ENCODE measurements around the gene ZSCAN22. TPM values are rescaled to one million over a fixed set of nuclear protein-coding genes. Genes with fewer than 3 reads are reported as not detected.

Gene ZSCAN22
- total and polyA plus RNA-seq, 2 of the 13 experiments (the other 11 are each of a cell fraction or from before 2014, with no cell fraction given), result 2.5 to 3.5 TPM

DNA sequence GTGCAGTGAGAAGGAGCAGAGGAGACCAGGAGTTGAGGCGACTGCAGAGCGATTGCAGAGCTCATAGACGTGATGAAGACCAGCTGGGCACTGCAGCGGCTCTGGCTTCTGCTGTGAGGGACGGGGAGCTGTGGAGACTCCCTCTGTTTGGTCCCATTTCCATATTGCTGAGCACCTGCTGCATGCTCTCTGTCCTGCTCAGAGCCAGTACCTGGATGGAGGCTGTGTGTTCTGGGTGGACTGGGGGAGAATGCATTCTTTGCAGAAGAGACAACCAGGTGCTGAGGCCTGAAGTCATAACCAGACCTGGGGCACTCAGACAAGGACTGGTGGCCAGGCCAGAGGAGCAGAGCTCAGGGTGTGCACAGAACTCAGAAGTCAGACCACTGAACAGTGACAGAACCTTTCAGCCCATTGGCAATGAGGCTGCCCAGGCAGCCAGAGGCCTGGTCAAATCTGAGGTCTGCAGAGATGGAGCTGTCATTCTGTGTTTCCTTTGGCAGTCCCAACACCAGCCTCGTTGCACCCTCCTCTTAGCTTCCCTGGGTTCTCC is 27.8 kb downstream of the ZSCAN22 start:
- H3K4me3 ChIP-seq (replicated peaks in 1 of 3; ENCODE audit: insufficient read depth in 1 of 3, low read depth in 2 of 3, low read length in 3 of 3), result no peak overlapping the region
- H3K4me2 ChIP-seq (ENCODE audit: low read depth, low read length), result no peak overlapping the region
- 69% methylated on average over 4 of the region's 6 CpGs for whole genome bisulfite sequencing (ENCODE audit: low lambda C conversion rate)
- BruUV-seq (replicated peaks), result no TSS peak
- H3K36me3 ChIP-seq (replicated peaks in 1 of 2; ENCODE audit: control insufficient read depth in 1 of 2, insufficient read depth in 2 of 2, low read length in 2 of 2), result no peaks in the 10 kb centered on the region
- no peaks in the 10 kb centered on the region for H3K9me3 ChIP-seq (ENCODE audit: low read length)
- FAIRE-seq (no peak), ATAC-seq (no peak), DNase-seq (ENCODE audit: low spot score) (no peak)
- no peaks in the 10 kb centered on the region for H3K27me3 ChIP-seq (ENCODE audit: control insufficient read depth in 1 of 2, insufficient read depth in 2 of 2, low read length in 2 of 2)
- in situ Hi-C loops (cut with HindIII; ENCODE audit: extremely low pct_ligation_motif_present, low pct_unique_long_range_greater_than_20kb) (no loop called here), intact Hi-C loops (cut with micrococcal nuclease; ENCODE audit: unreplicated experiment) (no loop called here)
- peaks cover 38% of the 10 kb centered on the region for H3K4me1 ChIP-seq (ENCODE audit: insufficient read depth, low read length)
- POLR2A ChIA-PET, result interaction anchor here (0.6 to 1.5 kb wide), 3 partner anchors 8 to 28 kb away, joined by 3 to 21 read pairs (median 4); partner anchors contain the start of genes ZNF497 and ZSCAN22
- no peaks in the 10 kb centered on the region for H4K20me1 ChIP-seq (ENCODE audit: insufficient read depth, low read length)
- TF ChIP-seq IRX3 (CRISPR knock-in tag; IDR thresholded peaks at IDR 0.05; ENCODE audit: borderline replicate concordance, low read depth) (no peak), ATAD3A (CRISPR knock-in tag; IDR thresholded peaks at IDR 0.05) (no peak), NCOA1 (CRISPR knock-in tag; IDR thresholded peaks at IDR 0.05) (no peak), ADNP (CRISPR knock-in tag; IDR thresholded peaks at IDR 0.05) (no peak), FOXP4 (CRISPR knock-in tag; IDR thresholded peaks at IDR 0.05) (no peak), ISL2 (CRISPR knock-in tag; IDR thresholded peaks at IDR 0.05) (no peak), ARID2 (CRISPR knock-in tag; IDR thresholded peaks at IDR 0.05; ENCODE audit: borderline replicate concordance) (no peak), ZIK1 (CRISPR knock-in tag; IDR thresholded peaks at IDR 0.05; ENCODE audit: borderline replicate concordance, low read depth) (no peak), KDM6A (CRISPR knock-in tag; IDR thresholded peaks at IDR 0.05; ENCODE audit: low read depth) (no peak), TERF1 (CRISPR knock-in tag; IDR thresholded peaks at IDR 0.05) (no peak), ZNF331 (CRISPR knock-in tag; IDR thresholded peaks at IDR 0.05) (no peak), HOMEZ (CRISPR knock-in tag; IDR thresholded peaks at IDR 0.05; ENCODE audit: low read depth) (no peak), ZNF367 (CRISPR knock-in tag; IDR thresholded peaks at IDR 0.05; ENCODE audit: borderline replicate concordance) (no peak), ZNF547 (CRISPR knock-in tag; IDR thresholded peaks at IDR 0.05) (no peak), LCORL (IDR thresholded peaks at IDR 0.05) (no peak), LCORL (CRISPR knock-in tag; IDR thresholded peaks at IDR 0.05) (no peak), NR2F1 (CRISPR knock-in tag; IDR thresholded peaks at IDR 0.05) (no peak)
- TF ChIP-seq, protein P1, sequence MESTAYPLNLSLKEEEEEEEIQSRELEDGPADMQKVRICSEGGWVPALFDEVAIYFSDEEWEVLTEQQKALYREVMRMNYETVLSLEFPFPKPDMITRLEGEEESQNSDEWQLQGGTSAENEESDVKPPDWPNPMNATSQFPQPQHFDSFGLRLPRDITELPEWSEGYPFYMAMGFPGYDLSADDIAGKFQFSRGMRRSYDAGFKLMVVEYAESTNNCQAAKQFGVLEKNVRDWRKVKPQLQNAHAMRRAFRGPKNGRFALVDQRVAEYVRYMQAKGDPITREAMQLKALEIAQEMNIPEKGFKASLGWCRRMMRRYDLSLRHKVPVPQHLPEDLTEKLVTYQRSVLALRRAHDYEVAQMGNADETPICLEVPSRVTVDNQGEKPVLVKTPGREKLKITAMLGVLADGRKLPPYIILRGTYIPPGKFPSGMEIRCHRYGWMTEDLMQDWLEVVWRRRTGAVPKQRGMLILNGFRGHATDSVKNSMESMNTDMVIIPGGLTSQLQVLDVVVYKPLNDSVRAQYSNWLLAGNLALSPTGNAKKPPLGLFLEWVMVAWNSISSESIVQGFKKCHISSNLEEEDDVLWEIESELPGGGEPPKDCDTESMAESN (CRISPR knock-in tag; conservative IDR thresholded peaks at IDR 0.05), result no peak
- CTCF ChIA-PET (ENCODE audit: low intra/inter-chr PET ratio, low total read pairs), result no interaction called here
- no peak overlapping the region for H3K9ac ChIP-seq (ENCODE audit: insufficient read depth, low read depth, low read length)
- no peaks in the 10 kb centered on the region for H3K79me2 ChIP-seq (ENCODE audit: insufficient read depth, low read length)
- peak overlapping the region; percentile 2 for H3K27ac ChIP-seq (ENCODE audit: extremely low read length, insufficient read depth, low read length)
- no peak overlapping the region for H2AFZ ChIP-seq (ENCODE audit: low read length)
